Calu3 (cell line): ENCODE data around the gene MUSTN1. TPM values are rescaled to one million over a fixed set of nuclear protein-coding genes. Genes with fewer than 3 reads are reported as not detected.

Experiments used
- BruUV-seq: library from RNA; stranded (reverse); fragments of 400-500 nt; replicated peaks from 2 replicates; lab custom pipeline; 2021; lab: Mats Ljungman, UMichigan
- CTCF ChIA-PET: fragments of 300-600 bp; sonication (Branson Sonifier 250); formaldehyde crosslinking; loops from one replicate; lab custom pipeline; 2022; ENCODE audit warnings: antibody characterized with exemption; lab: Charles Lee
- DNase-seq: peaks from one replicate; pipeline ENCODE4 v3.0.0; 2022
- H3K27ac Mint-ChIP-seq: one replicate; pipeline ENCODE4 v1.8.0; 2022; ENCODE audit warnings: mixed read lengths; ENCODE audit not compliant: unreplicated experiment
- H3K27me3 Mint-ChIP-seq: one replicate; pipeline ENCODE4 v1.8.0; 2022; ENCODE audit warnings: mixed read lengths; ENCODE audit not compliant: unreplicated experiment
- H3K36me3 Mint-ChIP-seq: one replicate; pipeline ENCODE4 v1.8.0; 2022; ENCODE audit warnings: mild to moderate bottlenecking, moderate library complexity, mixed read lengths; ENCODE audit not compliant: insufficient read depth, unreplicated experiment
- H3K4me1 Mint-ChIP-seq: one replicate; pipeline ENCODE4 v1.8.0; 2022; ENCODE audit warnings: mild to moderate bottlenecking, low read depth, mixed read lengths; ENCODE audit not compliant: unreplicated experiment
- H3K4me3 Mint-ChIP-seq: one replicate; pipeline ENCODE4 v1.8.0; 2022; ENCODE audit warnings: mild to moderate bottlenecking, low read depth, moderate library complexity, mixed read lengths; ENCODE audit not compliant: unreplicated experiment
- H3K9me3 Mint-ChIP-seq: one replicate; pipeline ENCODE4 v1.8.0; 2022; ENCODE audit warnings: low read depth, mixed read lengths; ENCODE audit not compliant: unreplicated experiment
- intact Hi-C: fragments of 100-400 bp; cut with micrococcal nuclease; formaldehyde crosslinking; loops from one replicate; pipeline ENCODE4 v1.10.0; 2022; ENCODE audit not compliant: unreplicated experiment
- total RNA-seq: library from RNA; stranded (reverse); gene quantifications from 2 replicates; pipeline ENCODE4 v1.2.3, GENCODE V29; 2022
- TF ChIP-seq, protein P1 (sequence below): fragments of 200-600 bp; IDR thresholded peaks from one replicate; pipeline ENCODE4 v1.8.0; 2022; ENCODE audit warnings: antibody characterized with exemption; ENCODE audit not compliant: unreplicated experiment

The MUSTN1 gene
- total RNA-seq, 1 experiment from 2014 or later = 0.66 TPM

DNA sequence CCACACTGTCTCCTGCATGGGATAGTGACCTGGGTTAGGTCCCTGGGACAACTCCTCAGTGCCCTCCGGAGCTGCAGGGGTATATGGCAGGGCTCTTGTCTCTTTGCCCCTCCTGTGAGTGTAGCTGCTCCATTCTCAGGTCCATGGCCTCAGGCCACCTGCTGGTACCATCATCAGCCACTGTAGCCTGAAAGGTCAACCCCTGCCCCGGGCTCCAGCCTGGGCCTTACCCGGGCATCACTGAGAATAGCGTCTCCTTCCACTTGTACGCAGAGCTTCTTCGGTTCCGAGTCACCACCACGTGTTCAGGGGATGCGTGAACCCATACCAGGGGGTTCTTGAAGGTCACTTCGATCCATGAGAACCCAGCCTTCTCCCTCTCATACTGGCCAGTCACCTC is 18.2 kb downstream of the MUSTN1 start:
- H3K4me1 Mint-ChIP-seq = no peaks in the 10 kb centered on the region

DNA sequence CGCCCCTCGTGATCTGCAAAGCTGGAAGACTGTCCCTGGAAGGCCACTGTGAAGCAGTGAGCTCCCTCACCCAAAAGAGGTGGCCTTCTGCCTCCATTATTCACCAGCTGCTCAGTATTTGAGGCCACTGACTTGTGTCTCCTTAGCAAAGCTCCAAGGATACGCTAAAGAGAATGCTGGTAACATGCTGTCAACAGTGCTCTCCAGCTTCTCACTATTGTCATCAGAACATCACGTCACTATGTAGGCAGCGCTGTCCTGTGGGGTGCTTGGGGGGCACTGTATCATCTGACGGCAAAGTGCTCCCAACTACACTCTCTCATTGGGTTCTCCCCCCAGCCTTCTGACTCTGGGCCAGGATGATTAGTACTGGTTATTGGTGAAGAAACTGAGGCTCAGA is 18.6 kb downstream of the MUSTN1 start:
- TF ChIP-seq, protein P1, sequence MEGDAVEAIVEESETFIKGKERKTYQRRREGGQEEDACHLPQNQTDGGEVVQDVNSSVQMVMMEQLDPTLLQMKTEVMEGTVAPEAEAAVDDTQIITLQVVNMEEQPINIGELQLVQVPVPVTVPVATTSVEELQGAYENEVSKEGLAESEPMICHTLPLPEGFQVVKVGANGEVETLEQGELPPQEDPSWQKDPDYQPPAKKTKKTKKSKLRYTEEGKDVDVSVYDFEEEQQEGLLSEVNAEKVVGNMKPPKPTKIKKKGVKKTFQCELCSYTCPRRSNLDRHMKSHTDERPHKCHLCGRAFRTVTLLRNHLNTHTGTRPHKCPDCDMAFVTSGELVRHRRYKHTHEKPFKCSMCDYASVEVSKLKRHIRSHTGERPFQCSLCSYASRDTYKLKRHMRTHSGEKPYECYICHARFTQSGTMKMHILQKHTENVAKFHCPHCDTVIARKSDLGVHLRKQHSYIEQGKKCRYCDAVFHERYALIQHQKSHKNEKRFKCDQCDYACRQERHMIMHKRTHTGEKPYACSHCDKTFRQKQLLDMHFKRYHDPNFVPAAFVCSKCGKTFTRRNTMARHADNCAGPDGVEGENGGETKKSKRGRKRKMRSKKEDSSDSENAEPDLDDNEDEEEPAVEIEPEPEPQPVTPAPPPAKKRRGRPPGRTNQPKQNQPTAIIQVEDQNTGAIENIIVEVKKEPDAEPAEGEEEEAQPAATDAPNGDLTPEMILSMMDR = no peak
- no TSS peak for BruUV-seq
- Mint-ChIP-seq H3K27ac (no peak overlapping the region), H3K4me3 (no peak overlapping the region), H3K27me3 (peaks cover 15% of the 10 kb centered on the region), H3K36me3 (no peaks in the 10 kb centered on the region), H3K4me1 (no peaks in the 10 kb centered on the region), H3K9me3 (no peaks in the 10 kb centered on the region)
- DNase-seq = no peak
- CTCF ChIA-PET = interaction anchor here (0.5 to 0.7 kb wide), 2 partner anchors 275 to 866 kb away, joined by 5 to 8 read pairs; no protein-coding TSS in a partner anchor
- intact Hi-C loops = no loop called here

More for the DNA sequence above, 18.2 kb downstream of the MUSTN1 start:
- no peak for DNase-seq
- Mint-ChIP-seq H3K9me3 (no peaks in the 10 kb centered on the region), H3K36me3 (no peaks in the 10 kb centered on the region), H3K27ac (no peak overlapping the region), H3K4me3 (no peak overlapping the region), H3K27me3 (peaks cover 10% of the 10 kb centered on the region)
- BruUV-seq = no TSS peak
- CTCF ChIA-PET = no interaction called here
- TF ChIP-seq, protein P1 = no peak
- intact Hi-C loops = no loop called here

DNA sequence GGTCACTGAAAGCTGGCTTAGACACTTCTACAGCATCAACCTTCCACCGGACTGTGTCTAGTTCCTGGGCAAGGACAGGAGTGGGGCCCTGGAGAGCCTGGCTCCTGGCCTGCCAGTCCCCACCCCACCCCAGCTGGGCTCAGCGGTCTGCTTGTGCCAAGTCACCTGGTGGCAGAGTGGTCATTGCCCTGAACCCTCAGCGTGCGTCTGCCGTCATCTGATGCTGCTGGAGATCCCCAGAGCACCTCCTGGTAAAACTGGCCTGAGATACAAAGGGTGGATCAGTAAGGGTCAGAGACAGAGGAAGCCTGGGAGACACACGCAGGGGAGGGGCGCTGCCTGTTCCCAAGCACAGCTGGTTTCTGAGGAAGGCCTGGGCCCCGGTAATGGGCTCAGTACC is 21.0 kb downstream of the MUSTN1 start:
- DNase-seq = no peak

DNA sequence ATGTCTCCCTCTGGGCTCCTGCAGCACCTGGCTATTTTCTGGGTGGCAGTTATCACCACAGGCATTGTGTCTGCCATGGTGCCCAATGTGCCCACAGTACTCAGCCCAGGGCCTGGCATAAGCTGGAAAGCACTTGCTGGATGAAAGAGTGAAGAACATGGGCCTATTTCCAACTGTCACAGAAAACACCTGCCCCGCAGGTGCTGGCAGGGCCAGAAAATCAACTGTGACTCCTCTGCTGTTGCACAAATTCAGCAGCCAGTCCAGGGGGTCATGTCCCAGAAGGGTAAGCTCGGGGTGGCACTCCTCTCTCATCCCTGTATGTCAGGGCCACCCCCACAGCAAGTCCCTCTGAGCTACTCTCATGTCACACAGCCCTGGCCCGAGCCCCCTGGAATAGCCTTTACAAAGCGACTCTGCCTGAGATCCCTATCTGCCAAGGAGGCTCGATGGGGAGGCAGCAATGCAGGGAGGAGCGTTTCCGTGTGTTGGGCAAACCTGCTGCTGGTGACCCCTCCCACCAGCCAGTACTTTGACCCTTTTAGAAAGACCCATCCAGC is 23.3 kb downstream of the MUSTN1 start:
- H3K9me3 Mint-ChIP-seq = no peaks in the 10 kb centered on the region
- CTCF ChIA-PET = interaction anchor here (0.8 to 1.1 kb wide), 2 partner anchors 9 to 41 kb away, joined by 3 to 7 read pairs; partner anchors contain the start of gene NEK4
- H3K4me3 Mint-ChIP-seq = no peak overlapping the region
- no peaks in the 10 kb centered on the region for H3K4me1 Mint-ChIP-seq
- H3K36me3 Mint-ChIP-seq = no peaks in the 10 kb centered on the region
- no peak for DNase-seq
- H3K27me3 Mint-ChIP-seq = peaks cover 57% of the 10 kb centered on the region
- intact Hi-C loops = no loop called here
- BruUV-seq = no TSS peak
- TF ChIP-seq, protein P1 = no peak
- no peak overlapping the region for H3K27ac Mint-ChIP-seq

More for the DNA sequence above, 21.0 kb downstream of the MUSTN1 start:
- TF ChIP-seq, protein P1 = no peak
- intact Hi-C loops = no loop called here
- Mint-ChIP-seq H3K36me3 (no peaks in the 10 kb centered on the region), H3K4me3 (no peak overlapping the region), H3K4me1 (no peaks in the 10 kb centered on the region), H3K27ac (no peak overlapping the region), H3K9me3 (no peaks in the 10 kb centered on the region), H3K27me3 (peaks cover 36% of the 10 kb centered on the region)
- CTCF ChIA-PET = no interaction called here
- no TSS peak for BruUV-seq
